ENCODE measurements around the gene OR5M10. TPM values are rescaled to one million over a fixed set of nuclear protein-coding genes. Genes with fewer than 3 reads are reported as not detected.
"Not testable (repeated sequence)": the region's sequence is repeated elsewhere in the genome, so short reads cannot be mapped to it uniquely, and the experiment has no call there.

Gene OR5M10
- total RNA-seq, 3 donors from 2014 or later, result not detected

DNA sequence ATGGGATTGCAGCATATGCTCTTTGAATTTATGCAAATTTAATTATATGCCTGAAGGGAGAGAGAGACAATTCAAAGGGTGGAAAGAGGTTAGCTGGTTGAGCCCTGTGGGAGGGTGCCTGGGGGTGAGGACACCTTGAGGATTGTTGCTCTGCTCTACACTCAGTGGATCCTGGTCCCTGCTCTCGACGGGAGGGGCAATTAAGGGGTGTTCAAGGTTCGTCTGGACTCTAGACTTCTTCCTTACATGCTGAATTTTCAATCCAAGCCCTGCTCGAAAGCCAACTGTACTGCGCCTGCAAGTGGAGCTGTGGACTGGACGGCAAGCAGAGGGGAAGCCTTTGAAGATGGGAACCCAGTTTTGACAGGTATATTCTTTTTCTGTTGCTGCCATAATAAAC lies 18.9 kb downstream of the OR5M10 start:
- Histone ChIP-seq H3K27ac (no peak overlapping the region), H3K27me3 (no peaks in the 10 kb centered on the region), H3K9me3 (no peaks in the 10 kb centered on the region), H3K36me3 (no peaks in the 10 kb centered on the region), H3K4me3 (no peak overlapping the region), H3K4me1 (no peaks in the 10 kb centered on the region)
- intact Hi-C loops (cut with DNase I; ENCODE audit: low total_unique reads), result no loop called here
- TF ChIP-seq, protein P1, sequence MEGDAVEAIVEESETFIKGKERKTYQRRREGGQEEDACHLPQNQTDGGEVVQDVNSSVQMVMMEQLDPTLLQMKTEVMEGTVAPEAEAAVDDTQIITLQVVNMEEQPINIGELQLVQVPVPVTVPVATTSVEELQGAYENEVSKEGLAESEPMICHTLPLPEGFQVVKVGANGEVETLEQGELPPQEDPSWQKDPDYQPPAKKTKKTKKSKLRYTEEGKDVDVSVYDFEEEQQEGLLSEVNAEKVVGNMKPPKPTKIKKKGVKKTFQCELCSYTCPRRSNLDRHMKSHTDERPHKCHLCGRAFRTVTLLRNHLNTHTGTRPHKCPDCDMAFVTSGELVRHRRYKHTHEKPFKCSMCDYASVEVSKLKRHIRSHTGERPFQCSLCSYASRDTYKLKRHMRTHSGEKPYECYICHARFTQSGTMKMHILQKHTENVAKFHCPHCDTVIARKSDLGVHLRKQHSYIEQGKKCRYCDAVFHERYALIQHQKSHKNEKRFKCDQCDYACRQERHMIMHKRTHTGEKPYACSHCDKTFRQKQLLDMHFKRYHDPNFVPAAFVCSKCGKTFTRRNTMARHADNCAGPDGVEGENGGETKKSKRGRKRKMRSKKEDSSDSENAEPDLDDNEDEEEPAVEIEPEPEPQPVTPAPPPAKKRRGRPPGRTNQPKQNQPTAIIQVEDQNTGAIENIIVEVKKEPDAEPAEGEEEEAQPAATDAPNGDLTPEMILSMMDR (IDR thresholded peaks at IDR 0.05), result no peak
- TF ChIP-seq POLR2AphosphoS5 (IDR thresholded peaks at IDR 0.05), result no peak
- DNase-seq (ENCODE audit: low spot score in 2 of 2), result no peak

- H3K36me3 ChIP-seq; H3K4me3 ChIP-seq; H3K9me3 ChIP-seq; intact Hi-C loops (cut with DNase I; ENCODE audit: low total_unique reads); H3K4me1 ChIP-seq; H3K27ac ChIP-seq; H3K27me3 ChIP-seq; DNase-seq (ENCODE audit: low spot score in 2 of 2): not testable (repeated sequence)
Observed at GRCh38 chr11:56554691-56555090, 22.8 kb downstream of the OR5M10 start.

- TF ChIP-seq POLR2A (IDR thresholded peaks at IDR 0.05) (no peak), POLR2AphosphoS5 (IDR thresholded peaks at IDR 0.05) (no peak)
- TF ChIP-seq, protein P1 (IDR thresholded peaks at IDR 0.05), result no peak
- intact Hi-C loops (cut with DNase I; ENCODE audit: low total_unique reads), result no loop called here
- Histone ChIP-seq H3K27ac (no peak overlapping the region), H3K36me3 (no peaks in the 10 kb centered on the region), H3K4me1 (no peaks in the 10 kb centered on the region), H3K4me3 (no peak overlapping the region), H3K27me3 (no peaks in the 10 kb centered on the region), H3K9me3 (no peaks in the 10 kb centered on the region)
- no peak for DNase-seq (ENCODE audit: low spot score in 2 of 2)
Observed at GRCh38 chr11:56545531-56545930, 32.0 kb downstream of the OR5M10 start.

DNA sequence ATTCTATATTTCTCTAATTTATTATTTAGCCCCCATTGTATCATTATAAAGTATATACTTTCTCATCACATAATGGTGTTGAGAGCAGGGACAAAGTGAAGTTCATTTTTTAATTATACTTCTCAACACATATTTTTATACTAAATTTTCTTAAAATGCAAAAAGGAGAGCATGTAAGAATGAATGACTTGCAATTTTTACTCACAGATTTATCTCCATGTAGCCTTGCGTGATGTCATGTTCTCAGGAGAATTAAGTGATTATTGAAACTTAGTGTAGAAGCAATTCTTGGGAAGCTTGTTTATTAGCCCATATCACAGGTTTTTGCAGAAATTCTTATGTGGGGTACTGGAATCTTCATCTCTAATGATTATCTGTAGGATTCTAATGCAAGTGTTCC lies 33.8 kb downstream of the OR5M10 start:
- Histone ChIP-seq H3K36me3 (no peaks in the 10 kb centered on the region), H3K4me1 (no peaks in the 10 kb centered on the region), H3K4me3 (no peak overlapping the region), H3K27me3 (no peaks in the 10 kb centered on the region), H3K9me3 (no peaks in the 10 kb centered on the region), H3K27ac (no peak overlapping the region)
- intact Hi-C loops (cut with DNase I; ENCODE audit: low total_unique reads), result no loop called here
- DNase-seq (ENCODE audit: low spot score in 2 of 2), result no peak
- TF ChIP-seq POLR2AphosphoS5 (IDR thresholded peaks at IDR 0.05) (no peak), POLR2A (IDR thresholded peaks at IDR 0.05) (no peak)
- TF ChIP-seq, protein P1 (IDR thresholded peaks at IDR 0.05), result no peak

DNA sequence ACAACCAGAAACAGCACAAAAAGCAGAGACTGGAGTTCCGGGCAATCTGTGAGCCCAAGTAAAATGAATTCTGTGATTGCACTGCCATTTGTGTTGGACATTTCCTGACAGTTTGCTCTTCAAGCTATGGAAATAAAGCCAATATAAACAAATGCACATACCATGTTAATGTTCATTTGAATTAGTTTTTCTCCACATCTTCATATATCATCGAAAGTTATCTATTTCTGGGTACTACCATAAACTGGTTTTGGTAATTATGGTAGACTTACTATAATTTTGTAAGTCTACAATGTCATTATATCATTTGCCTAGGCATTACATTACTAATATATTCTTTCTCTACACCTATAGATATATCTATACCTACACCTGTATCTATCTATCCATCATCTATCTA lies 34.4 kb downstream of the OR5M10 start, which contains the start of gene OR5M11:
TSS of gene OR5M11 (minus strand) at position 101 of the 400 bp plus-strand sequence. CDS start at position 101, 0 bp downstream.
- no peak for DNase-seq (ENCODE audit: low spot score in 2 of 2)
- H3K36me3 ChIP-seq, result no peaks in the 10 kb centered on the region

More for the DNA sequence above, 34.4 kb downstream of the OR5M10 start, which contains the start of gene OR5M11:
- Histone ChIP-seq H3K27me3 (no peaks in the 10 kb centered on the region), H3K9me3 (no peaks in the 10 kb centered on the region), H3K4me3 (no peak within 1 kb of the TSS), H3K4me1 (no peaks in the 10 kb centered on the region), H3K27ac (no peak within 1 kb of the TSS)
- TF ChIP-seq POLR2A (IDR thresholded peaks at IDR 0.05) (no peak), POLR2AphosphoS5 (IDR thresholded peaks at IDR 0.05) (no peak)
- TF ChIP-seq, protein P1 (IDR thresholded peaks at IDR 0.05), result no peak
- intact Hi-C loops (cut with DNase I; ENCODE audit: low total_unique reads), result no loop called here

Data from breast epithelium (tissue), 4 donors.